Fibroblast of lung (primary cell): ENCODE data around the gene TSHZ2. TPM values are rescaled to one million over a fixed set of nuclear protein-coding genes. Genes with fewer than 3 reads are reported as not detected.

ENCODE experiments used
- DNase-seq, 2 donors: peaks; one replicate each; pipeline versions ENCODE4 v3.0.0 to v3.0.0-alpha.2; 2010; ENCODE audit warnings: low read depth in 2 of 2
- H2AFZ ChIP-seq: 2 replicates; pipeline ENCODE4 v1.5.1; 2012; ENCODE audit warnings: low read length, control low read depth, inconsistent platforms
- H3K27ac ChIP-seq: 2 replicates; pipeline ENCODE4 v1.5.1; 2011; ENCODE audit warnings: low read length, control low read depth; ENCODE audit not compliant: insufficient read depth
- H3K27me3 ChIP-seq: 2 replicates; pipeline ENCODE4 v1.5.1; 2011; ENCODE audit warnings: mild to moderate bottlenecking, low read length; ENCODE audit not compliant: control insufficient read depth, insufficient read depth
- H3K36me3 ChIP-seq: 2 replicates; pipeline ENCODE4 v1.5.1; 2011; ENCODE audit warnings: low read length; ENCODE audit not compliant: control insufficient read depth, insufficient read depth
- H3K4me1 ChIP-seq: 2 replicates; pipeline ENCODE4 v1.5.1; 2011; ENCODE audit warnings: low read length; ENCODE audit not compliant: control insufficient read depth, insufficient read depth; ENCODE audit errors: extremely low read depth
- H3K4me2 ChIP-seq: 2 replicates; pipeline ENCODE4 v1.5.1; 2011; ENCODE audit warnings: low read length, control low read depth; ENCODE audit not compliant: insufficient read depth; ENCODE audit errors: extremely low read depth
- H3K4me3 ChIP-seq, 4 experiments: fragments of 200-600 bp in 1 of 4; sonication (generic) in 1 of 4; replicated peaks in 1 of 4; 2 replicates each; pipeline ENCODE4 v1.5.1; 2011 to 2016; ENCODE audit warnings: low read length in 4 of 4, low read depth in 3 of 4, mild to moderate bottlenecking in 3 of 4, control low read depth in 2 of 4, inconsistent platforms in 1 of 4, mixed read lengths in 1 of 4; ENCODE audit not compliant: insufficient read depth in 1 of 4; ENCODE audit errors: control extremely low read depth in 1 of 4
- H3K79me2 ChIP-seq: 2 replicates; pipeline ENCODE4 v1.5.1; 2012; ENCODE audit warnings: mild to moderate bottlenecking, low read length, inconsistent platforms; ENCODE audit not compliant: control insufficient read depth, insufficient read depth
- H3K9ac ChIP-seq: 2 replicates; pipeline ENCODE4 v1.5.1; 2011; ENCODE audit warnings: mild to moderate bottlenecking, low read length, control low read depth; ENCODE audit not compliant: insufficient read depth
- H3K9me3 ChIP-seq: 2 replicates; pipeline ENCODE4 v1.5.1; 2012; ENCODE audit warnings: low read depth, low read length; ENCODE audit not compliant: control insufficient read depth, insufficient read depth
- H4K20me1 ChIP-seq: 2 replicates; pipeline ENCODE4 v1.5.1; 2011; ENCODE audit warnings: low read length; ENCODE audit not compliant: control insufficient read depth, insufficient read depth; ENCODE audit errors: extremely low read depth
- CTCF ChIP-seq, 2 donors: IDR thresholded peaks in 1 of 2; conservative IDR thresholded peaks in 1 of 2; 1 replicate in 1 of 2; 2 replicates in 1 of 2; pipeline ENCODE4 v1.5.1; 2011 to 2012; ENCODE audit warnings: low read length in 2 of 2, control low read depth in 1 of 2, inconsistent platforms in 1 of 2, low read depth in 1 of 2, mild to moderate bottlenecking in 1 of 2
- EZH2 ChIP-seq: IDR thresholded peaks from 2 replicates; pipeline ENCODE4 v1.5.1; 2012; ENCODE audit warnings: low read length, control low read depth, mild to moderate bottlenecking; ENCODE audit errors: missing control alignments
- polyA plus RNA-seq, 2 donors: library from polyadenylated mRNA; depleted of rRNA in 1 of 2; stranded (reverse) in 1 of 2; unstranded in 1 of 2; fragments of >200 nt; gene quantifications; 2 replicates each; pipeline ENCODE4 v1.2.1, GENCODE V29; 2011 to 2012; ENCODE audit warnings: missing spikeins in 1 of 2
- total RNA-seq: library from RNA; depleted of rRNA; stranded (reverse); fragments of >200 nt; gene quantifications from 2 replicates; pipeline ENCODE4 v1.2.1, GENCODE V29; 2014

The TSHZ2 gene
- total and polyA plus RNA-seq, 2 donors (not counting 1 experiment from before 2014, with no cell fraction given), result 0.15 to 2.6 TPM

DNA sequence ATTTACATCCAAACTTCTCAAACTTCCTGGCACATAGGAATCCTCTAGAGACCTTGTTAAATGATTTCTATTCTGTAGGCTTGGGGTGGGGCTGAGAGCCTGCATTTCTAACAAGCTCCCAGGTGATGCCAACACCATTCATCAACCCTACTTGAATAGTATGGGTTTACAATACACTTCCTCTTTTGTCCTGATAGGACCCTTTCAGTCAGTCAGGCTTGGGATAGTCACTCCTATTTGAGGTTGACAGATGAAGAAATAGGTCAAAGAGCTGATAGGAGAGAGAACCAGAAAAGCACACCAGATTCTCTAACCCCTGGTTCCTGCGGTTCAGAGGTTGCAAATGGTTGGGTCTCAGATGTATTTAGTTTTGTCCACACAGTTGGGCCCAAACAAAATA is 273.4 kb downstream of the TSHZ2 start:
- H3K9me3 ChIP-seq, result no peaks in the 10 kb centered on the region
- no peak overlapping the region for H3K4me3 ChIP-seq
- H3K4me2 ChIP-seq, result no peak overlapping the region
- H3K9ac ChIP-seq, result no peak overlapping the region
- H4K20me1 ChIP-seq, result no peaks in the 10 kb centered on the region
- H2AFZ ChIP-seq, result no peak overlapping the region
- H3K36me3 ChIP-seq, result no peaks in the 10 kb centered on the region
- DNase-seq, result no peak
- H3K27me3 ChIP-seq, result no peaks in the 10 kb centered on the region
- no peak for TF ChIP-seq EZH2
- TF ChIP-seq CTCF (conservative IDR thresholded peaks at IDR 0.05 in 1 of 2, IDR thresholded peaks at IDR 0.05 in 1 of 2; ENCODE audit: low read depth in 1 of 2, low read length in 2 of 2), result no peak
- H3K27ac ChIP-seq, result no peak overlapping the region
- no peaks in the 10 kb centered on the region for H3K79me2 ChIP-seq
- no peaks in the 10 kb centered on the region for H3K4me1 ChIP-seq

DNA sequence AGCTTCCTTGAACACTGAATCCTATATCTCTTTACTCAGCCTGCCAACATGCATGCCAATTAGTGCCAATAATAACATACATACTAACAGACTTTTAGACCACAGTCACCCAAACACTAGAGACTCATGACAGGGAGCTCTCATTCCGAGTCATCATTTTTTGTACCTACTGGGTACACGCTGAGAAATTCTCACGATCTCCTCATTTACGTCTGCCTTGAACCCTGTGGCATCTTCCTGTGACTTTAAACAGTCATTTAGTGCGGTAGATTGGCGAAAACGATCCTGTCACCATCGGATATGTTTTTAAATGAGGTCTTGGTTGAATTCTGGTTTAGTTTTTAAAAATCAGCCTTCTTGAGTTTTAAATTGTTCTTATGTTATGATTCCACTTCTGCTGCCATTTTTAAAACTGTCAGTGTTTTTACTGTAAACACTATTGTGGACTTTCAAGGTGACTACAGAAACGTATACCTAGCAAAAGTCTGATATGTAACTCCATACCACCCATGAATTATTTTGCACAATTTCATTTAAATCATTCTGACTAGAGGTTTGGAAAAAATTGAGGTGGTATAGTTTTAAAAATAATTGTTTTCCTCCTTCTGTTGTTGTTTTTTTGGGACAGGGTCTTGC is 275.4 kb downstream of the TSHZ2 start:
- no peaks in the 10 kb centered on the region for H3K4me1 ChIP-seq
- H3K27me3 ChIP-seq, result no peaks in the 10 kb centered on the region
- no peaks in the 10 kb centered on the region for H3K36me3 ChIP-seq
- peak in 1 of 2 donors; percentile 26 for DNase-seq
- H3K79me2 ChIP-seq, result no peaks in the 10 kb centered on the region
- H3K9ac ChIP-seq, result no peak overlapping the region
- no peaks in the 10 kb centered on the region for H3K9me3 ChIP-seq
- no peak overlapping the region for H2AFZ ChIP-seq
- H3K4me3 ChIP-seq, result no peak overlapping the region
- TF ChIP-seq CTCF (conservative IDR thresholded peaks at IDR 0.05 in 1 of 2, IDR thresholded peaks at IDR 0.05 in 1 of 2; ENCODE audit: low read depth in 1 of 2, low read length in 2 of 2) (no peak), EZH2 (no peak)
- H3K27ac ChIP-seq, result no peak overlapping the region
- no peaks in the 10 kb centered on the region for H4K20me1 ChIP-seq
- H3K4me2 ChIP-seq, result no peak overlapping the region

DNA sequence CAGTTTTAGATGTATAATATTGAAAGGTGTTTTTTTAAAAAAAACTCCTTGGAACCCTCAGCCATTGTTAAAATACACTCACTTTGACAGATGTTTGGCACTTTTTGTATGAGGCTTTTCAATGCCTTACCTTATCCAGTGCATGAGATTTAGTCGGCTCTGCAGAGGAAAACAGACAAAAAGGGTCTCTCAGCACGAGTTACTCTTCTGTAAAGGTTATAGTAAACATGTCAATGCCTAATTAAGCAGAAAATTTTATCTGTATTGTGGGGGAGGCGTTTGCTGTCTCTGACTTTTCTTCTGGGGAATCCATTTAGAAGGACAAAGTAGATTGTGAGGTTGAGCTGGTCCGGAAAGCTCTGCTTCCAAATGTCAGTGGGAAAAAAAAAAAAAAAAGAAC is 278.3 kb downstream of the TSHZ2 start:
- Histone ChIP-seq H3K4me1 (no peaks in the 10 kb centered on the region), H3K36me3 (no peaks in the 10 kb centered on the region), H3K4me3 (no peak overlapping the region), H3K27me3 (no peaks in the 10 kb centered on the region), H4K20me1 (no peaks in the 10 kb centered on the region), H2AFZ (no peak overlapping the region), H3K4me2 (no peak overlapping the region), H3K79me2 (no peaks in the 10 kb centered on the region), H3K9ac (no peak overlapping the region), H3K9me3 (no peaks in the 10 kb centered on the region), H3K27ac (no peak overlapping the region)
- TF ChIP-seq CTCF (conservative IDR thresholded peaks at IDR 0.05 in 1 of 2, IDR thresholded peaks at IDR 0.05 in 1 of 2; ENCODE audit: low read depth in 1 of 2, low read length in 2 of 2) (no peak), EZH2 (no peak)
- no peak for DNase-seq
